Hepatocyte (in vitro differentiated cells): Measurements from ENCODE around the gene ST8SIA3.
"Not testable (repeated sequence)": the region's sequence is repeated elsewhere in the genome, so short reads cannot be mapped to it uniquely, and the experiment has no call there.

ENCODE experiments used
- CTCF ChIP-seq: fragments of 200-600 bp; sonication (generic); IDR thresholded peaks from 2 replicates; pipeline ENCODE4 v1.5.1; 2016; ENCODE audit warnings: antibody characterized with exemption, mild to moderate bottlenecking; ENCODE audit not compliant: poor library complexity
- EZH2 ChIP-seq: fragments of 200-600 bp; sonication (generic); IDR thresholded peaks from 2 replicates; pipeline ENCODE4 v1.6.1; 2016; ENCODE audit warnings: antibody characterized with exemption, mild to moderate bottlenecking, borderline replicate concordance
- EZH2phosphoT487 ChIP-seq: fragments of 200-600 bp; sonication (generic); IDR thresholded peaks from one replicate; pipeline ENCODE4 v1.6.1; 2018; ENCODE audit warnings: antibody characterized with exemption, mild to moderate bottlenecking, low read depth, moderate library complexity; ENCODE audit not compliant: unreplicated experiment, severe bottlenecking

DNA sequence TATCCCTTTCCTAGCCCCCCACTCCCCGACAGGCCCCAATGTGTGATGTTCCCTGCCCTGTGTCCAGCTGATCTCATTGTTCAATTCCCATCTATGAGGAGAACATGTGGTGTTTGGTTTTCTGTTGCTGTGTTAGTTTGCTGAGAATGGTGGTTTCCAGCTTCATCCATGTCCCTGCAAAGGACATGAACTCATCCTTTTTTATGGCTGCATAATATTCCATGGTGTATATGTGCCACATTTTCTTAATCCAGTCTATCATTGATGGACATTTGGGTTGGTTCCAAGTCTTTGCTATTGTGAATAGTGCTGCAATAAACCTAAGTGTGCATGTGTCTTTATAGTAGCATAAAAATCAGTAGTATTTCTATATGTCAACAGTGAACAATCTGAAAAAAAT is 42.4 kb downstream of the ST8SIA3 start:
- not testable (repeated sequence) for TF ChIP-seq CTCF, EZH2, EZH2phosphoT487
